ENCODE data around the gene EXOC3L2. TPM values are rescaled to one million over a fixed set of nuclear protein-coding genes. Genes with fewer than 3 reads are reported as not detected.

EXOC3L2 gene
- total RNA-seq, 1 donor from 2014 or later = 6.1 TPM

DNA sequence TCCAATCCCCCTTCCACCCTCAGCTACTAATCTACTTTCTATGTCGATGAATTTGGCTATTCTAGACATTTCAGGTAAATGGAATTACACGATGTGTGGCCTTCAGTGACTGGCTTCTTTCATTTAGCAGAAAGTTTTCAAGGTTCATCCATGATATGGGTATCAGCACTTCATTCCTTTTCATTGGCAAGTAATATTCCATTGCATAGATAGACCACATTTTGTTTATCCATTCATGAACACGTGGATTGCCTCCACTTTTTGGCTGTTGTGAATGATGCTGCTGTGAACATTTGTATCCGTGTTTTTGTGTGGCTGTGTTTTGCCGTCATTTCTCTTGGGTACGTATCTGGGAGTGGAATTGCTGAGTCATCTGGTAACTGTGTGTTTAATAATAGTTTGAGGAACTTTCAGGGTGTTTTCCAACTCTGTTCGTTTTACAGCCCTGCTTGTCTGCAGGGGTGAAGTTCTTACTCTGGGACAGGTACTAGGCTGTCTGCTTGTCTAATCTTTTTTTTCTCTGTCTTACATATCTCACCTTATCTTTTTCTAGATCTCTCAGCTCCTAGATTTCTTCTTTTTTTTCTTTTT, 38.3 kb upstream of the EXOC3L2 start:
- intact Hi-C loops (cut with DNase I) = no loop called here
- Histone ChIP-seq H3K27me3 (no peaks in the 10 kb centered on the region), H3K4me3 (no peak overlapping the region), H3K36me3 (peaks cover 0 to 60% of the 10 kb centered on the region in 2 donors), H3K4me1 (no peaks in the 10 kb centered on the region), H3K9me3 (no peaks in the 10 kb centered on the region), H3K27ac (no peak overlapping the region)
- no peak for DNase-seq (ENCODE audit: extremely low spot score in 2 of 2)
- TF ChIP-seq, protein P1, sequence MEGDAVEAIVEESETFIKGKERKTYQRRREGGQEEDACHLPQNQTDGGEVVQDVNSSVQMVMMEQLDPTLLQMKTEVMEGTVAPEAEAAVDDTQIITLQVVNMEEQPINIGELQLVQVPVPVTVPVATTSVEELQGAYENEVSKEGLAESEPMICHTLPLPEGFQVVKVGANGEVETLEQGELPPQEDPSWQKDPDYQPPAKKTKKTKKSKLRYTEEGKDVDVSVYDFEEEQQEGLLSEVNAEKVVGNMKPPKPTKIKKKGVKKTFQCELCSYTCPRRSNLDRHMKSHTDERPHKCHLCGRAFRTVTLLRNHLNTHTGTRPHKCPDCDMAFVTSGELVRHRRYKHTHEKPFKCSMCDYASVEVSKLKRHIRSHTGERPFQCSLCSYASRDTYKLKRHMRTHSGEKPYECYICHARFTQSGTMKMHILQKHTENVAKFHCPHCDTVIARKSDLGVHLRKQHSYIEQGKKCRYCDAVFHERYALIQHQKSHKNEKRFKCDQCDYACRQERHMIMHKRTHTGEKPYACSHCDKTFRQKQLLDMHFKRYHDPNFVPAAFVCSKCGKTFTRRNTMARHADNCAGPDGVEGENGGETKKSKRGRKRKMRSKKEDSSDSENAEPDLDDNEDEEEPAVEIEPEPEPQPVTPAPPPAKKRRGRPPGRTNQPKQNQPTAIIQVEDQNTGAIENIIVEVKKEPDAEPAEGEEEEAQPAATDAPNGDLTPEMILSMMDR (IDR thresholded peaks at IDR 0.05) = no peak
- TF ChIP-seq POLR2AphosphoS5 (IDR thresholded peaks at IDR 0.05; ENCODE audit: insufficient read depth in 1 of 2, low read depth in 1 of 2) (no peak), POLR2A (IDR thresholded peaks at IDR 0.05) (no peak)

DNA sequence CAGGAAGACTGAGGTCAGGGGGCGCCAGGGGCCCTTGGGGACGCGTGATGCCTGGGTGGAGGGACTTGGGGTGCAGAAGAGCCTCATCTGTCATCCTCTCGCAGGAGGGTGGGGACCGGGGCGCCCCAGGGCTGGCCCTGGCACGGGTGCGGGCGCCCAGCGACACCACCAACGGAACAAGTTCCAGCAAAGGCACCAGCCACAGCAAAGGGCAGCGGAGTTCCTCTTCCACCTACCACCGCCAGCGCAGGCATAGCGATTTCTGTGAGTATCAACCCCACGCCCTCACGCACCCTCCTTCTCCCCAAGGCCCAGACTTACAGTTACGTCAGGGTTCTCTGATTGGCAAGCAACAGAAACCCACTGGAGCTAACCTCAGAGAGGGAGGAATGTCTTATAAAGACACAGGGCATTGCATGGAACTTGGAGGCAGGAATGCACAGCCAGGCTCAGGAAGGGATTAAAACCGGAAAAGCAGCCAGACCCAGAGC, 35.3 kb upstream of the EXOC3L2 start:
- H3K27me3 ChIP-seq = no peaks in the 10 kb centered on the region
- TF ChIP-seq, protein P1 (IDR thresholded peaks at IDR 0.05) = no peak
- H3K9me3 ChIP-seq = no peaks in the 10 kb centered on the region
- no peaks in the 10 kb centered on the region for H3K4me1 ChIP-seq
- H3K4me3 ChIP-seq = no peak overlapping the region
- H3K27ac ChIP-seq = no peak overlapping the region
- H3K36me3 ChIP-seq = peaks cover 0 to 60% of the 10 kb centered on the region in 2 donors
- intact Hi-C loops (cut with DNase I) = no loop called here
- no peak for DNase-seq (ENCODE audit: extremely low spot score in 2 of 2)

DNA sequence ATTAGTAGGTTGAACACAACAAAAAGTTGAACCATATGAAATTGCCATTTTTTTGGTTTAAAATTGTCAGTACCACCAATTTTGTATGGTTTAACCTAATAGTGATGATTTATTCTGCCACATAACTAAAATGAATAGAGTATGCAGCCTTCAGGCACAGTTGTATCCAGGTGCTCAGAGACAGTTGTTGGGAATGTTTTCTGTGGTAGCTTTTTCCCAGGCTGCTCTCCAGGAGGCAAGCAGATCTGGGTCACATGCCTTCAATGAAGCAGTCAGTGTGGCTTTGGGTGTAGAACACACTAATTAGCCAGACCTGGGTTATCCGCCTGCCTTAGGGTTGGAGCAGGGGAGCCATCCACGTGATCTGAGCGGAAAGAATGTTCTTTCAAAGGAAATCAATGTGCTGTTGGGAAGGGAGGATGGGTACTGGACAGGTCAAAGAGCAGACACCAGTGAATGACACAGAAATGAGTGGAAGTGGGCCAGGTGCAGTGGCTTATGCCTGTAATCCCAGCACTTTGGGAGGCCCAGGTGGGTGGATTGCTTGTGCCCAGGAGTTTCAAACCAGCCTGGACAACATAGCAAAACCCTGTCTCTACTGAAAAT, 34.5 kb upstream of the EXOC3L2 start:
- Histone ChIP-seq H3K27me3 (no peaks in the 10 kb centered on the region), H3K36me3 (peaks cover 0 to 65% of the 10 kb centered on the region in 2 donors), H3K4me1 (no peaks in the 10 kb centered on the region), H3K4me3 (no peak overlapping the region), H3K27ac (no peak overlapping the region), H3K9me3 (no peaks in the 10 kb centered on the region)
- TF ChIP-seq POLR2A (IDR thresholded peaks at IDR 0.05) (no peak), POLR2AphosphoS5 (IDR thresholded peaks at IDR 0.05; ENCODE audit: insufficient read depth in 1 of 2, low read depth in 1 of 2) (no peak)
- TF ChIP-seq, protein P1 (IDR thresholded peaks at IDR 0.05) = no peak
- intact Hi-C loops (cut with DNase I) = no loop called here
- no peak for DNase-seq (ENCODE audit: extremely low spot score in 2 of 2)

DNA sequence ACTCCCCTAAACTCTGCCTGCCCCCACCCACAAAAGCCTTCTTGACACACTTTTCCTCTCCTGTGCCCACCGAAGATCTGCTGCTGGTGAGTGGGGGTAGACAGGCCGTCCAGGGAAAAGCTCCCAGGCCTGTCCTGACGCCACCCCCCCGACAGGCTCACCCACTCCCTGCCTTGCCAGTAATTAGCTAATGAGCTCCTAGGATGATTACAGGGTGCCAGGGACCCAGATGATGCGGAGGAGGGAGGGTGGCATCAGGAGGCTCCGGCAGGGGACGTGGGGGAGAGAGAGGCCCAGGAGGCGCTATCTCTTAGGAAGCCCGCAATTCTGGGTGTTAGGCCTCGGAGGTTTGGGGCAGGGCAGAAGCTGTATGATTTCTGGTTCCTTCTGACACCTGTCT, 32.9 kb upstream of the EXOC3L2 start:
- H3K4me1 ChIP-seq = no peaks in the 10 kb centered on the region
- peaks cover 0 to 75% of the 10 kb centered on the region in 2 donors for H3K36me3 ChIP-seq
- H3K27ac ChIP-seq = no peak overlapping the region
- H3K9me3 ChIP-seq = no peaks in the 10 kb centered on the region
- TF ChIP-seq POLR2AphosphoS5 (IDR thresholded peaks at IDR 0.05; ENCODE audit: insufficient read depth in 1 of 2, low read depth in 1 of 2) (no peak), POLR2A (IDR thresholded peaks at IDR 0.05) (no peak)
- TF ChIP-seq, protein P1 (IDR thresholded peaks at IDR 0.05) = no peak
- DNase-seq (ENCODE audit: extremely low spot score in 2 of 2) = no peak
- no peaks in the 10 kb centered on the region for H3K27me3 ChIP-seq
- intact Hi-C loops (cut with DNase I) = no loop called here
- H3K4me3 ChIP-seq = no peak overlapping the region

DNA sequence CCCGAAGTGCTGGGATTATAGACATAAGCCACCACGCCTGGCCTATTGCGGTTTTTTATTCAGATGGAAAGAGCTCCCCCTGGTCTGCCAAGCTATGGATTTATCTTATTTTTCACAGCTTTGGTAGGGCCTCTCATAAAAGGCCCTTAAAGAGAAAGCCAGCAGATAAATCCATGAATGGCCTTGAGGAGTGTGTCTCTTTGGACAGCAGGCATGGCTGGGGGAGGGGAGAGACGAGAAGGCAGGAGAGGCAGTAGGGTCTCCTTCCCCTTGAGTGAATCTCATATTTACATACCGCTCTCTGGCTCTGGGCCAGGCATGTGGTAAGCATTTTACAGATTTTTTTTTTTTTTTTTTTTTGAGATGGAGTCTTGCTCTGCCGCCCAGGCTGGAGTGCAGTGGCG, 31.1 kb upstream of the EXOC3L2 start:
- H3K4me3 ChIP-seq = no peak overlapping the region
- intact Hi-C loops (cut with DNase I) = no loop called here
- no peak overlapping the region for H3K27ac ChIP-seq
- H3K36me3 ChIP-seq = peaks cover 0 to 68% of the 10 kb centered on the region in 2 donors
- no peaks in the 10 kb centered on the region for H3K27me3 ChIP-seq
- H3K9me3 ChIP-seq = no peaks in the 10 kb centered on the region
- DNase-seq (ENCODE audit: extremely low spot score in 2 of 2) = no peak
- TF ChIP-seq, protein P1 (IDR thresholded peaks at IDR 0.05) = no peak
- TF ChIP-seq POLR2A (IDR thresholded peaks at IDR 0.05) (no peak), POLR2AphosphoS5 (IDR thresholded peaks at IDR 0.05; ENCODE audit: insufficient read depth in 1 of 2, low read depth in 1 of 2) (no peak)
- no peaks in the 10 kb centered on the region for H3K4me1 ChIP-seq
